ENCODE measurements around the gene NAIF1.

GRCh38 chr9:128096616-128097536 is 29.8 kb upstream of the NAIF1 start:
- TF ChIP-seq CTCF (IDR thresholded peaks at IDR 0.05), result no peak
- TF ChIP-seq EZH2phosphoT487 (IDR thresholded peaks at IDR 0.05; ENCODE audit: borderline replicate concordance, low read depth), result no peak
- TF ChIP-seq TEAD4 (IDR thresholded peaks at IDR 0.05; ENCODE audit: borderline replicate concordance, insufficient read depth), result no peak
- no peak for TF ChIP-seq USF2 (IDR thresholded peaks at IDR 0.05; ENCODE audit: borderline replicate concordance, low read depth, low read length)
- TF ChIP-seq EP300 (IDR thresholded peaks at IDR 0.05; ENCODE audit: borderline replicate concordance in 1 of 2, low read depth in 1 of 2, low read length in 1 of 2), result no peak
- no peak for TF ChIP-seq JUND (IDR thresholded peaks at IDR 0.05)
- TF ChIP-seq RFX5 (IDR thresholded peaks at IDR 0.05; ENCODE audit: low read length), result no peak
- no peak for TF ChIP-seq FOXJ3 (CRISPR knock-in tag; IDR thresholded peaks at IDR 0.05)
- TF ChIP-seq GATA2 (CRISPR knock-in tag; IDR thresholded peaks at IDR 0.05), result no peak
- TF ChIP-seq YY1 (IDR thresholded peaks at IDR 0.05; ENCODE audit: low read depth), result no peak
- TF ChIP-seq CHD2 (IDR thresholded peaks at IDR 0.05; ENCODE audit: low read length, partially characterized antibody), result no peak

All from SK-N-SH (cell line).